GM23338 (cell line): ENCODE results near the gene TMEM178A. TPM values are rescaled to one million over a fixed set of nuclear protein-coding genes. Genes with fewer than 3 reads are reported as not detected.

ENCODE experiments used
- ATAC-seq: fragments of 200-7000 bp; cut with Tn5 transposase; 3 replicates; pipeline ENCODE4 v1.9.1; 2020
- DNase-seq: peaks from one replicate; pipeline ENCODE4 v3.0.0-alpha.2; 2015; ENCODE audit warnings: low spot score
- H2AFZ ChIP-seq: fragments of 200-600 bp; sonication (generic); 2 replicates; pipeline ENCODE4 v1.8.0; 2016; ENCODE audit warnings: antibody characterized with exemption, mild to moderate bottlenecking, moderate library complexity
- H3F3A ChIP-seq: fragments of 200-600 bp; sonication (generic); replicated peaks from 2 replicates; pipeline ENCODE4 v1.8.0; 2017; ENCODE audit warnings: antibody characterized with exemption, mixed run types, low read depth
- H3K27ac ChIP-seq: fragments of 200-600 bp; sonication (generic); 2 replicates; pipeline ENCODE4 v1.6.1; 2016; ENCODE audit warnings: low read depth
- H3K27me3 ChIP-seq: fragments of 200-600 bp; sonication (generic); 2 replicates; pipeline ENCODE4 v1.8.0; 2016; ENCODE audit warnings: mild to moderate bottlenecking, mixed run types, moderate library complexity; ENCODE audit not compliant: insufficient read depth
- H3K36me3 ChIP-seq: fragments of 200-600 bp; sonication (generic); 2 replicates; pipeline ENCODE4 v1.8.0; 2016; ENCODE audit warnings: mild to moderate bottlenecking; ENCODE audit not compliant: insufficient read depth
- H3K4me1 ChIP-seq: fragments of 200-600 bp; sonication (generic); 2 replicates; pipeline ENCODE4 v1.8.0; 2016; ENCODE audit warnings: mild to moderate bottlenecking, moderate library complexity; ENCODE audit not compliant: insufficient read depth
- H3K4me2 ChIP-seq: fragments of 200-600 bp; sonication (generic); 2 replicates; pipeline ENCODE4 v1.7.1; 2017; ENCODE audit warnings: mixed run types
- H3K4me3 ChIP-seq: fragments of 200-600 bp; sonication (generic); 2 replicates; pipeline ENCODE4 v1.6.1; 2016; ENCODE audit warnings: mixed run types
- H3K79me2 ChIP-seq: fragments of 200-600 bp; sonication (generic); replicated peaks from 2 replicates; pipeline ENCODE4 v1.8.0; 2017; ENCODE audit warnings: mild to moderate bottlenecking; ENCODE audit not compliant: insufficient read depth
- H3K9me2 ChIP-seq: fragments of 200-600 bp; sonication (generic); 2 replicates; pipeline ENCODE4 v1.8.0; 2017; ENCODE audit not compliant: insufficient read depth
- H4K20me1 ChIP-seq: fragments of 200-600 bp; sonication (generic); replicated peaks from 2 replicates; pipeline ENCODE4 v1.8.0; 2017; ENCODE audit warnings: mild to moderate bottlenecking; ENCODE audit not compliant: insufficient read depth
- H3K27ac Mint-ChIP-seq: 2 replicates; pipeline ENCODE4 v1.8.0; 2020; ENCODE audit warnings: inconsistent platforms, mild to moderate bottlenecking, moderate library complexity, mixed read lengths
- H3K27me3 Mint-ChIP-seq: 3 replicates; pipeline ENCODE4 v1.8.0; 2022; ENCODE audit warnings: low read depth, mild to moderate bottlenecking, moderate library complexity, mixed read lengths, inconsistent platforms; ENCODE audit not compliant: insufficient read depth, poor library complexity
- H3K36me3 Mint-ChIP-seq: 3 replicates; pipeline ENCODE4 v1.8.0; 2021; ENCODE audit warnings: low read depth, mild to moderate bottlenecking, inconsistent platforms, moderate library complexity, mixed read lengths
- H3K4me1 Mint-ChIP-seq: 3 replicates; pipeline ENCODE4 v1.8.0; 2020; ENCODE audit warnings: mild to moderate bottlenecking, inconsistent platforms, mixed read lengths
- H3K4me3 Mint-ChIP-seq: 3 replicates; pipeline ENCODE4 v1.8.0; 2021; ENCODE audit warnings: moderate library complexity, mild to moderate bottlenecking, inconsistent platforms, mixed read lengths
- H3K9me3 Mint-ChIP-seq: 3 replicates; pipeline ENCODE4 v1.8.0; 2020; ENCODE audit warnings: moderate library complexity, mild to moderate bottlenecking, inconsistent platforms, mixed read lengths
- CREB1 ChIP-seq: fragments of 250-450 bp; sonication (Bioruptor Pico); IDR thresholded peaks from 2 replicates; pipeline ENCODE4 v1.5.0; 2020; ENCODE audit warnings: low read depth, mild to moderate bottlenecking, moderate library complexity
- ETS1 ChIP-seq: IDR thresholded peaks from 2 replicates; pipeline ENCODE4 v1.6.1; 2016; ENCODE audit warnings: antibody characterized with exemption
- EZH2phosphoT487 ChIP-seq: fragments of 200-600 bp; sonication (generic); IDR thresholded peaks from one replicate; pipeline ENCODE4 v1.8.1; 2018; ENCODE audit warnings: antibody characterized with exemption; ENCODE audit not compliant: unreplicated experiment
- NANOG ChIP-seq: IDR thresholded peaks from 2 replicates; pipeline ENCODE4 v1.6.1; 2016; ENCODE audit warnings: antibody characterized with exemption, borderline replicate concordance
- POLR2AphosphoS5 ChIP-seq: IDR thresholded peaks from 2 replicates; pipeline ENCODE4 v1.6.1; 2016; ENCODE audit warnings: antibody characterized with exemption, low read depth
- REST ChIP-seq: IDR thresholded peaks from one replicate; pipeline ENCODE4 v1.6.1; 2018; ENCODE audit warnings: antibody characterized with exemption; ENCODE audit not compliant: unreplicated experiment
- ZNF114 ChIP-seq: fragments of 250-450 bp; sonication (Bioruptor Pico); IDR thresholded peaks from 2 replicates; pipeline ENCODE4 v1.5.0; 2020; ENCODE audit warnings: mild to moderate bottlenecking, moderate library complexity
- ZNF331 ChIP-seq: fragments of 250-450 bp; sonication (Bioruptor Pico); IDR thresholded peaks from 2 replicates; pipeline ENCODE4 v1.5.0; 2020; ENCODE audit warnings: low read depth, mild to moderate bottlenecking, moderate library complexity
- polyA plus RNA-seq: library from polyadenylated mRNA; unstranded; fragments of >200 nt; fragmentation: Nextera tagmentation; extraction: Ambion mirVana; gene quantifications from 2 replicates; pipeline ENCODE4 v1.2.1, GENCODE V29; 2016
- total RNA-seq: library from RNA; depleted of rRNA; stranded (reverse); fragments of >200 nt; shearing (Covaris generic); gene quantifications from 2 replicates; pipeline ENCODE4 v1.2.3, GENCODE V29; 2014; rRNA removed

TMEM178A gene
- total and polyA plus RNA-seq, 2 experiments from 2014 or later = 10.3 to 12.3 TPM

- H3K9me2 ChIP-seq = no peaks in the 10 kb centered on the region
- H3K27me3 Mint-ChIP-seq = no peaks in the 10 kb centered on the region
- H3F3A ChIP-seq = no peaks in the 10 kb centered on the region
- no peak overlapping the region for H3K27ac ChIP-seq
- H3K4me3 ChIP-seq = no peak overlapping the region
- no peaks in the 10 kb centered on the region for H3K79me2 ChIP-seq
- H3K4me3 Mint-ChIP-seq = no peak overlapping the region
- no peaks in the 10 kb centered on the region for H4K20me1 ChIP-seq
- H3K27me3 ChIP-seq = no peaks in the 10 kb centered on the region
- H3K4me2 ChIP-seq = no peak overlapping the region
- no peak for TF ChIP-seq ZNF331 (CRISPR knock-in tag)
- no peak for TF ChIP-seq EZH2phosphoT487
- H3K36me3 ChIP-seq = peaks cover 37% of the 10 kb centered on the region
- DNase-seq = no peak
- peaks cover 61% of the 10 kb centered on the region for H3K36me3 Mint-ChIP-seq
- no peak for ATAC-seq
- no peak overlapping the region for H3K27ac Mint-ChIP-seq
- no peaks in the 10 kb centered on the region for H3K9me3 Mint-ChIP-seq
- H2AFZ ChIP-seq = no peak overlapping the region
- H3K4me1 Mint-ChIP-seq = no peaks in the 10 kb centered on the region
- no peaks in the 10 kb centered on the region for H3K4me1 ChIP-seq
Observed at GRCh38 chr2:39757156-39757555, 91.4 kb downstream of the TMEM178A start.

- ATAC-seq (no peak), DNase-seq (no peak)
- Histone ChIP-seq H3K4me1 (no peaks in the 10 kb centered on the region), H3K27me3 (no peaks in the 10 kb centered on the region), H3F3A (no peaks in the 10 kb centered on the region), H2AFZ (no peak overlapping the region), H4K20me1 (no peaks in the 10 kb centered on the region), H3K27ac (no peak overlapping the region), H3K4me3 (no peak overlapping the region), H3K9me2 (no peaks in the 10 kb centered on the region), H3K79me2 (no peaks in the 10 kb centered on the region), H3K4me2 (no peak overlapping the region), H3K36me3 (peaks cover 25% of the 10 kb centered on the region)
- peaks cover 43% of the 10 kb centered on the region for H3K36me3 Mint-ChIP-seq
- no peak overlapping the region for H3K27ac Mint-ChIP-seq
- H3K4me3 Mint-ChIP-seq = no peak overlapping the region
- no peaks in the 10 kb centered on the region for H3K9me3 Mint-ChIP-seq
- no peaks in the 10 kb centered on the region for H3K27me3 Mint-ChIP-seq
- H3K4me1 Mint-ChIP-seq = no peaks in the 10 kb centered on the region
- TF ChIP-seq ZNF114 (CRISPR knock-in tag) (no peak), NANOG (no peak), POLR2AphosphoS5 (no peak), REST (no peak), ETS1 (no peak), CREB1 (no peak)
Observed at GRCh38 chr2:39762448-39762847, 96.7 kb downstream of the TMEM178A start.

Other genes with a start within 250 kb of the TMEM178A start
- 80.9 and 90.7 TPM in 2 replicates for gene MAP4K3, start 228.6 kb upstream of the TMEM178A start, total RNA-seq
- 27.4 and 33.0 TPM in 2 replicates for gene MAP4K3, start 228.6 kb upstream of the TMEM178A start, polyA plus RNA-seq
- 16.1 and 19.5 TPM in 2 replicates for gene THUMPD2, start 113.3 kb downstream of the TMEM178A start, total RNA-seq
- gene THUMPD2, start 113.3 kb downstream of the TMEM178A start, polyA plus RNA-seq = 20.3 and 25.1 TPM in 2 replicates